Measurements from ENCODE around the gene CPA4. TPM values are rescaled to one million over a fixed set of nuclear protein-coding genes. Genes with fewer than 3 reads are reported as not detected.

The CPA4 gene
- total RNA-seq, 1 donor from 2014 or later = not detected

DNA sequence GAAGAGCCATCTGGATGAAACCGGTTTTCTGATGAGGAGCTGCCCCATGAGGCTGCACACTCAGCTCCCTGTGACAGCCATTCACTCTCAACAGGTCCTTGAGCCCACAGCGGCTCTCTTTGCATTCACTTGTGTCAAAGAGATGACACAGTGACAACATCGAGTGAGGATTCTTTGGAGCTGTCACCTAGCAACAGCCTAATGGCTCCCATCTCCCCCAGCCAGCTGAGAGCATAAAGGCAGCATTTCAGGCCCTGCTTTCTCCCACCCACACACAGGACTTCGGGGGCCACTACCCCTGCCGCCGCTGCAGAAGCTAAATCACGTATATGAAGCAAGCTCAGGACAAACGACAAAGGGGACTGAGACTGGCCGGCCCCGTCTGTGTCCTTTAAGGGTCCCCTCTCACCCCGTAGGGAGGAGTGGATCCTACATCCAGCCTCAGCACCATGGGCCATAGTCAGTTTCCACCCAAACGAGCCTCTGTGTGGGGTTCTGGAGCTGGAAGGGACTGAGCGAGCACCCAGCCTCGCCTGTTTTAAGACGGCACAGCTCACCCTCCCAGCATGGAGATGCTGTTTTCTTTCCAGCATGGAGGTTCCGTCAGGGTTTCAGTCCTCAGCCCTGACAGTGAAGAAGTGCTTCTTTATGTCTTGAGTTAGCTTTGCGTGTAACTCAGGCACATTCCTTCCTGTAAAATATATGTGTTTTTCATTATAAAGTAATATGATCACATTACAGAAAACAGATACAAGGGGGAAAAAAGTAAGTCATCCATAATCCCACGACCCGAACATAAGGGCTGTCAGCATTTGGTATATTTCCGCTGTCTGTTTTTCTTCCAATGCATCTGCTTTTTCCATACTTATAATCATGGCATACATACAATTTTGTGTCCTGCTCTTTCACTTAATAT lies 4.9 kb downstream of the CPA4 start:
- no peak for DNase-seq (ENCODE audit: low spot score)
- Mint-ChIP-seq H3K27me3 (ENCODE audit: low read depth) (peaks cover 2% of the 10 kb centered on the region), H3K9me3 (peaks cover 7% of the 10 kb centered on the region), H3K27ac (no peak overlapping the region), H3K4me1 (ENCODE audit: low read depth) (no peaks in the 10 kb centered on the region), H3K36me3 (ENCODE audit: low read depth) (no peaks in the 10 kb centered on the region), H3K4me3 (ENCODE audit: low read depth) (no peak overlapping the region)
- intact Hi-C loops (cut with micrococcal nuclease) = no loop called here

DNA sequence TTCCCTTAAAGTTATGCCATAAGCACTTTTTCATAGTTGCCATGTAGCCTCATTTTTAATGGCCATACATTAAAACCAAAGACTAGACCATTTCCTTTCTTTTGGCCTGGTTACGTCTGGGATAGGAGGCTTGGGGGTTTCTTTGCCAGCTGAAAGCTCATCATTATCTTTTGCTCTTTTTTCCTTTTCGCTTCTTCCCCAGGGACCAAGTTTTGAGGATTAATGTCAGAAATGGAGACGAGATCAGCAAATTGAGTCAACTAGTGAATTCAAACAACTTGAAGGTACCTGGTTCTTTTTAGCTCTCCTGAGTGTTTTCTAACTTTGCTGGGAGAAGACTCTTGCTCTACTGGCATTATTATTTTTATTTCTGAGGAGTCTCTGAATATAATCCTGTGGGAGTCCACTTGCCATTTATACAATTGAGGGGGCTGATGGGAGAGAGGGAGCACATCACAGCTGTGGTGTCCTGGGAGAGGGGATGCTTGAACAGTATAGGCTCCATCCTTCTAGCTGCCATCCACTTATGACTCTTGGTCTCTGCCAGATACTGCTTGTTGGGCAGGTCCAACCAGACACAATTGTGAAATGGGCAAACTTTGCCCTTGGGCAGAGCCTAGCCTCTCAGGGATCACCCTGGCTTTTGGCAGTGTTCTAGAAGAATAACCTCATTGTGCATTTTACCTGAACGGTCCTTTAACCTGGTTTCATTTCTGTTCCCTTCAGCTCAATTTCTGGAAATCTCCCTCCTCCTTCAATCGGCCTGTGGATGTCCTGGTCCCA lies 5.8 kb downstream of the CPA4 start:
- intact Hi-C loops (cut with micrococcal nuclease) = no loop called here
- Mint-ChIP-seq H3K4me3 (ENCODE audit: low read depth) (no peak overlapping the region), H3K4me1 (ENCODE audit: low read depth) (no peaks in the 10 kb centered on the region), H3K36me3 (ENCODE audit: low read depth) (no peaks in the 10 kb centered on the region), H3K27ac (no peak overlapping the region), H3K9me3 (peaks cover 5% of the 10 kb centered on the region), H3K27me3 (ENCODE audit: low read depth) (peaks cover 2% of the 10 kb centered on the region)
- DNase-seq (ENCODE audit: low spot score) = no peak

DNA sequence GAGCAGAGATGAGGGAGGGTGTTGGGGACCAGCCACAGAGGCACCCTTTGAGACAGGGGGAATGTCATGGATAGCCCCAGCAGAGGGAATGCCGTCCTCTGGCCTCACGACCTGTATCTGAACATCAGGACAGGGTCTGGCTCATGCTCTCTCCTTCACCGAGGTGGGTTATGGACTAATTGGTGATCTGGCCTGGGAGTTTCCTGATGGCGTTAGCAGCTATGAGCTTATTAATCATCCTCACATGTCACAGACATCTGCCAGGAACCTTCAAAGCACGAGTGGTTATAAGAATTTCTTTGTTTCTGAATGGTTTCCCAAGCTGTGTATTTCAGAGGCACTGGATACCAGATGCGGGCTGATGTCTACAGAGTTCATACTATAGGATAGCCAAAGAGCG lies 6.9 kb downstream of the CPA4 start:
- Mint-ChIP-seq H3K36me3 (ENCODE audit: low read depth) (no peaks in the 10 kb centered on the region), H3K4me3 (ENCODE audit: low read depth) (no peak overlapping the region), H3K4me1 (ENCODE audit: low read depth) (no peaks in the 10 kb centered on the region), H3K9me3 (no peaks in the 10 kb centered on the region), H3K27ac (no peak overlapping the region), H3K27me3 (ENCODE audit: low read depth) (peaks cover 2% of the 10 kb centered on the region)
- intact Hi-C loops (cut with micrococcal nuclease) = no loop called here
- no peak for DNase-seq (ENCODE audit: low spot score)

DNA sequence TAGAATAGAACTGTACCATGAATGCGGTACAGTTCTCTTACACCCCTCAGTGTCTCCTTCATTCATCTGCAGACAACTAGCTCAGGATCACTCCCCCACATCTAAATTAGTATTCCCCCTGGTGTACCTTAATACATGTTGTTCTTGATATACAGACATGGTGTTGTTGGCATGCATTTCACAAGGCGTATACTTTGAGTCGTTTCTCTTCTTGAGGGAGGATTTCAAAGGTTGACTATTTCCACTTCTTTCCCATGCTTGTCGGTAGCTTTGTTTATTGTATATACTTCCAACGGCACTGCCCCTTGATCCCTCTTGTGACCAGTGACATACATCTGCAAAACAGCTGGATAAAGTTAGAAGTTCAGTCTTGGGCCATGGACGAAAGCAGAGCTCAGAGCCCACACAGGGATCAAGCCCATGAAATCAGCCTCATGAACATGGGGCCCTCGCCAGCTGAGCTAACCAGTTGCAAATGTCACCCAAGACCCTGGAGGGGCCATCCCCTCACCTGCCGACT lies 8.6 kb downstream of the CPA4 start:
- Mint-ChIP-seq H3K4me3 (ENCODE audit: low read depth) (no peak overlapping the region), H3K27ac (no peak overlapping the region), H3K27me3 (ENCODE audit: low read depth) (peaks cover 5% of the 10 kb centered on the region), H3K36me3 (ENCODE audit: low read depth) (no peaks in the 10 kb centered on the region), H3K4me1 (ENCODE audit: low read depth) (no peaks in the 10 kb centered on the region), H3K9me3 (no peaks in the 10 kb centered on the region)
- intact Hi-C loops (cut with micrococcal nuclease) = no loop called here
- DNase-seq (ENCODE audit: low spot score) = no peak

DNA sequence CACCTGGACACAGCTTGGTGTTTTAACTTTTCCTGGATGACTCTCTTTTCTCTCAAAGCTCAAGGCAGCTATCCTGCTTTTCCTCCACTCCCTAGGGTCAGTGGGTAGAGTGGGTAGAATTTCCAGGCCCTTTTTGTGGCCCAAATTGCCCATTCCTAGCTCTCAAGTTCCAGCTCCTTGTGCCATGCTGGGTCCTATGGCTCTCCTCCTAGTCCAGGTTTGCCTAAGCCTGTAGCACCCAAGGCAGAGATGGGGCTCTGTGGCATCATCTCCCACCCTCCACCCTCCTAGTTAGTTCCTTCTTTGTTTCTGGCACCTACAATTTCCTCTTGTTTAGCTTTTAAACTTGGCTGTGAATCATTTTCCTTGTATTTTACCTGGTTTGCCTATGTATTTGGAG lies 9.7 kb downstream of the CPA4 start:
- Mint-ChIP-seq H3K9me3 (no peaks in the 10 kb centered on the region), H3K4me1 (ENCODE audit: low read depth) (no peaks in the 10 kb centered on the region)
- intact Hi-C loops (cut with micrococcal nuclease) = no loop called here

DNA sequence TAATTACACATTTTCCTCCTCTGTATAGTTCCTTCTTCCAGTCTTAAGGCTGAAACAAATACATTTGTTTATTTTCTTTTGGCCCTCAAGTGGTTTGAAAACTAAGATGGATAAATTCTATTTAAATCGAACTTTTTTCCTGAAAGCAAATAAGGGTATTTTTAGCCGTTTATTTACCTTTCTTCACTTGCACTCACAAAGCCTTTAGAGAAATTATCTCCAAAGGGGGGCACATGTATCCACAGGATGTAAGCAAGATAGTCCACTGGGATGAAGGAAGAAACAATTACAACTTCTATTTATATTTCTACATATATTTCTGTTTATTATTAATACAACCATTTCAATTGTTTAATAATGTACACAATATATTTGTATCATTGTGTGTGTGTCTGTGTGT lies 10.2 kb downstream of the CPA4 start:
- Mint-ChIP-seq H3K9me3 (no peaks in the 10 kb centered on the region), H3K4me3 (ENCODE audit: low read depth) (no peak overlapping the region), H3K27ac (no peak overlapping the region), H3K4me1 (ENCODE audit: low read depth) (no peaks in the 10 kb centered on the region), H3K36me3 (ENCODE audit: low read depth) (no peaks in the 10 kb centered on the region), H3K27me3 (ENCODE audit: low read depth) (peaks cover 5% of the 10 kb centered on the region)
- no peak for DNase-seq (ENCODE audit: low spot score)
- intact Hi-C loops (cut with micrococcal nuclease) = no loop called here

More for the DNA sequence above, 9.7 kb downstream of the CPA4 start:
- Mint-ChIP-seq H3K4me3 (ENCODE audit: low read depth) (no peak overlapping the region), H3K27ac (no peak overlapping the region), H3K27me3 (ENCODE audit: low read depth) (peaks cover 5% of the 10 kb centered on the region), H3K36me3 (ENCODE audit: low read depth) (no peaks in the 10 kb centered on the region)
- no peak for DNase-seq (ENCODE audit: low spot score)

DNA sequence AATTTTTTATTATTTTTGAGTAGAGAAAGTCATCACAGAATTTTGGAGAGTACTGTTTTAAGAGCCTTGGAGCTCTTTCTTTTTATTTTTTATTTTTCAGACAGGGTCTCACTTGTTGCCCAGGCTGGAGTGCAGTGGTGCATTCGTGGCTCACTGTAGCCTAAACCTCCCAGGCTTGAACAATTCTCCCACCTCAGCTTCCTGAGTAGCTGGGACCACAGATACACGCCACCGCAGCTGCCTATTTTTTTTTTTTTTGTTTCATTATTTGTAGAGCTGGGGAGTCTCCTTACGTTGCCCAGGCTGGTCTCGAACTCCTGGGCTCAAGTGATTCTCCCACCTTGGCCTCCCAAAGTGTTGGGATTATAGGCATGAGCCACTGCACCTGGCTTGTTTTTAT lies 10.6 kb downstream of the CPA4 start:
- DNase-seq (ENCODE audit: low spot score) = no peak
- Mint-ChIP-seq H3K27me3 (ENCODE audit: low read depth) (peaks cover 5% of the 10 kb centered on the region), H3K36me3 (ENCODE audit: low read depth) (no peaks in the 10 kb centered on the region), H3K4me1 (ENCODE audit: low read depth) (no peaks in the 10 kb centered on the region), H3K4me3 (ENCODE audit: low read depth) (no peak overlapping the region), H3K9me3 (no peaks in the 10 kb centered on the region), H3K27ac (no peak overlapping the region)
- intact Hi-C loops (cut with micrococcal nuclease) = no loop called here

DNA sequence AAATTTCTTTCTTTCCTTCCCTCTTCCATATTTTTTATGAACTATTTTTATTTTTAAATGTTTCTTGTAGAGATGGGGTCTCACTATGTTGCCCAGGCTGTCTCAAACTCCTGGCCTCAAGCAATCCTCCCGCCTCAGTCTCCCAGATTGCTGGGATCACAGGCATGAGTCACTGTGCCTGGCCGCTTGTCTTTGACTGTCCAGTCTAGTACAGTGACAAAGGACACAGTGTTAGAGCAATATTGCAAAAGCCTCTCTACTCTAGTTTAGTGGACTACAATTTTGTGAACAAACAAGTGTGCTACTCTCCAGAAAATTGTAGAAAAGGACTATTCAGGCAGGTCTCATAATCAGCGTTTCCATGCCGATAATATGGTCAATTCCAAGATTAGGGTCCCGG lies 11.0 kb downstream of the CPA4 start:
- H3K4me1 Mint-ChIP-seq (ENCODE audit: low read depth) = no peaks in the 10 kb centered on the region
- H3K27me3 Mint-ChIP-seq (ENCODE audit: low read depth) = peaks cover 5% of the 10 kb centered on the region
- H3K27ac Mint-ChIP-seq = no peak overlapping the region
- H3K36me3 Mint-ChIP-seq (ENCODE audit: low read depth) = no peaks in the 10 kb centered on the region
- no peaks in the 10 kb centered on the region for H3K9me3 Mint-ChIP-seq
- no peak for DNase-seq (ENCODE audit: low spot score)
- no peak overlapping the region for H3K4me3 Mint-ChIP-seq (ENCODE audit: low read depth)
- intact Hi-C loops (cut with micrococcal nuclease) = no loop called here

DNA sequence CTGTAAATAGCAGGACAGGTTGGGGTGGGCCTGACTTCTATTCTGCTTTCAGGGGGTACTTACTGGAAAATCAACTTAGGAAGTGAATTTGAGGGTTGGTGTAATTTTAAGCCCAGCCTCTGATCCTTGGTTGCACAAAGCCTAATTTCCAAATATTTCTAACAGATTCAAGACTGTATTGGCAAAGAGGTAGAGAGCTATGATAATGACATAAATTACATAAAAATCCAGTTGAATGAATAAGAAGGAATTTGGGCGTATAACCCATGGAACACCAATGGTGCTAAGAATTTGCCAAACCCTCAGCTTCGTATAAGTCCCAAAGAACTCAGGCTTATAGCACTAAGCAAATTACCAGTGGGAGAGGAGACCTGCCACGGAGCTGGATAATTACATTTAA lies 11.9 kb downstream of the CPA4 start:
- H3K4me3 Mint-ChIP-seq (ENCODE audit: low read depth) = no peak overlapping the region
- intact Hi-C loops (cut with micrococcal nuclease) = no loop called here
- H3K9me3 Mint-ChIP-seq = no peaks in the 10 kb centered on the region
- DNase-seq (ENCODE audit: low spot score) = no peak
- peaks cover 5% of the 10 kb centered on the region for H3K27me3 Mint-ChIP-seq (ENCODE audit: low read depth)
- H3K27ac Mint-ChIP-seq = no peak overlapping the region
- no peaks in the 10 kb centered on the region for H3K4me1 Mint-ChIP-seq (ENCODE audit: low read depth)
- no peaks in the 10 kb centered on the region for H3K36me3 Mint-ChIP-seq (ENCODE audit: low read depth)

DNA sequence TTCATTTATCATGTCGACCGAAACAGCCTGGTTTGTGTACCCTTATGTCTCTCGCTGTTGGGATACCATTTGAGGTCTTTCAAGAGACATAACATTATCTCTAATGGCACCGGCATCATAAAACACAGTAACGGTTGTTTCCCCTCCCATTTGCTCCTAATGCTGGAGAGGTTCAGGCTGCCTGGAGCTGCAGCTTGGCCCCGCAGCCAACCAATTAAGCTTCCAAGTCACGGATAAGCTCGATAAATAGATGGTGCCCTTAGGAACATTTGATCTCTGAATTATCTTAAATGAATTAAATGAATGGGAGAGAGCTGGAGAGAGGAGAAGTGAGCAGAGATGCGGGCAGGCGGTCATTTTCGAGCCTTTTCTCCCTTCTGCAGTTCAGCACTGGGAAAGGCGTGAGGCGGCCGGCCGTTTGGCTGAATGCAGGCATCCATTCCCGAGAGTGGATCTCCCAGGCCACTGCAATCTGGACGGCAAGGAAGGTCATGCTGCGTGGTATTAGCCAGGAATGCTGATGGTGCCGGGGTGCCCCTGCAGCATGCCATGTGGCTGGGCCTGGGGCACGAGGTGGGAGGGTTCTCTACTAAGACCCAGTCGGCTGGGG lies 12.6 kb downstream of the CPA4 start:
- Mint-ChIP-seq H3K4me3 (ENCODE audit: low read depth) (no peak overlapping the region), H3K27ac (no peak overlapping the region), H3K4me1 (ENCODE audit: low read depth) (no peaks in the 10 kb centered on the region), H3K27me3 (ENCODE audit: low read depth) (peaks cover 5% of the 10 kb centered on the region), H3K36me3 (ENCODE audit: low read depth) (no peaks in the 10 kb centered on the region), H3K9me3 (no peaks in the 10 kb centered on the region)
- DNase-seq (ENCODE audit: low spot score) = no peak
- intact Hi-C loops (cut with micrococcal nuclease) = no loop called here

DNA sequence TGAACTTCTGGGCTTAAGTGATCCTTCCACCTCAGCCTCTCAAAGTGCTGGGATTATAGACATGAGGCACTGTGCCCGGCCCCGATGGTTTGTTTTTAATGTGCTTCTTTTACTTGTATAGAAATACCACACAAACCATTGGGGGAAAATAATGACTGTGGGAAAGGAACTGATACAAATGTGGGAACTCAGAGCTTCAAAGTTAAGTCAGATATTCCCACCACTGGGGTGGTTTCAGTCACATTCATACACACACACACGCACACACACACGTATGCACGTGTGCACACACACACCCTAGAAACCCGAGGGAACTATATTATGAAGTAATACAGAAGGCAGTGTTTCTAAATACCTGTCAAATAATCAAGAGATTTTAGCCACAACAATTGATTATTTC lies 17.0 kb downstream of the CPA4 start:
- no peak for DNase-seq (ENCODE audit: low spot score)

DNA sequence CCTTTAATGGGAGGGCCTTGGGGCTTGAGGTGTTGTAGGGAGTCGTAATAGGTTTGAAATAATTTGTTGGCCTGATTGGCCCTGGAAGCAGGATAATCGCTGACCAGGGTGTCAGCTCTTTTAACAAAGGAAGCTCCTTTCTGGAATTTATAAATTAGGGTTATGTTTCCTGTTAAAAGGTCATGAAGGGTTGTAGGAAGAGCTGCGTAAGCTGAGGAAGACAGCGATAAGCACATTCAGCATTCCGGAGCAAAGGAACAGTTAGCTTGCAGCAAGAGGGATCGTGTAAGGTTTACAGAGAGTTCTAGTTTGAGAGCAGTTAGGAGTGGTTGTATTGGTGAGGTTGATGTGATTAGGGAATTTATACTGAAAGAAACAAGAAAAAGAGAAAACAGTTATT lies 21.3 kb downstream of the CPA4 start:
- H3K4me3 Mint-ChIP-seq (ENCODE audit: low read depth) = no peak overlapping the region
- H3K27ac Mint-ChIP-seq = no peak overlapping the region
- no peak for DNase-seq (ENCODE audit: low spot score)
- peaks cover 2% of the 10 kb centered on the region for H3K27me3 Mint-ChIP-seq (ENCODE audit: low read depth)
- no peaks in the 10 kb centered on the region for H3K4me1 Mint-ChIP-seq (ENCODE audit: low read depth)
- intact Hi-C loops (cut with micrococcal nuclease) = no loop called here
- no peaks in the 10 kb centered on the region for H3K9me3 Mint-ChIP-seq
- no peaks in the 10 kb centered on the region for H3K36me3 Mint-ChIP-seq (ENCODE audit: low read depth)

More for the DNA sequence above, 17.0 kb downstream of the CPA4 start:
- H3K4me1 Mint-ChIP-seq (ENCODE audit: low read depth) = no peaks in the 10 kb centered on the region
- intact Hi-C loops (cut with micrococcal nuclease) = no loop called here
- H3K27me3 Mint-ChIP-seq (ENCODE audit: low read depth) = peaks cover 3% of the 10 kb centered on the region
- no peaks in the 10 kb centered on the region for H3K36me3 Mint-ChIP-seq (ENCODE audit: low read depth)
- H3K9me3 Mint-ChIP-seq = no peaks in the 10 kb centered on the region
- H3K27ac Mint-ChIP-seq = no peak overlapping the region
- H3K4me3 Mint-ChIP-seq (ENCODE audit: low read depth) = no peak overlapping the region

DNA sequence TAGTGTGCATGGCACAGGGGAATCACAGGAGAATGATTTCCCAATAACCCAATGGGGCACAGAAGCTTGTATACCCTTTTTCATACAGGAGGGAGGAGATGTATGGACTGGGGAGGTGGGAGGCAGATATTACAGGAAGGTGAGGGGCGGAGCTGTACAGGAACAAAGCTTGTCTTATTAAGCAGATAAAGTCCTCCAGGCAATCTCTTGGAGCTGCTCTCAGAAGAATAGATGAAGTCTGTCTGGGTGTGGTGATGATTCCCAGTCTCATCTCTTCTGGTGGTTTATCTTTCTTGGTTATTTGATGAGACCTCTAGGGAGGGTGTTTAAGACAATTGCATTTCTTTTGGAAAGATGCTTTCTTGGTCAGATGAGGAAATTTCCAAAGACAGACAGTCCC lies 26.6 kb downstream of the CPA4 start:
- no peak overlapping the region for H3K4me3 Mint-ChIP-seq (ENCODE audit: low read depth)
- DNase-seq (ENCODE audit: low spot score) = no peak
- H3K9me3 Mint-ChIP-seq = no peaks in the 10 kb centered on the region
- H3K27ac Mint-ChIP-seq = no peak overlapping the region
- intact Hi-C loops (cut with micrococcal nuclease) = no loop called here
- no peaks in the 10 kb centered on the region for H3K4me1 Mint-ChIP-seq (ENCODE audit: low read depth)
- peaks cover 2% of the 10 kb centered on the region for H3K27me3 Mint-ChIP-seq (ENCODE audit: low read depth)
- no peaks in the 10 kb centered on the region for H3K36me3 Mint-ChIP-seq (ENCODE audit: low read depth)

Measured in activated T-helper 2 cell treated with anti-CD3 and anti-CD28 coated beads, Interferon-gamma antibody, Interleukin-2, Interleukin-4, amounts not matched to agents 10 μg/mL and 5 μg/mL and 100 μg/mL, durations not matched to agents 14 hours and 24 hours and 36 hours (primary cell).